HepG2 (cell line): ENCODE data around the gene OBP2B. TPM values are rescaled to one million over a fixed set of nuclear protein-coding genes. Genes with fewer than 3 reads are reported as not detected.

Source experiments
- ATAC-seq: fragments of 200-7000 bp; cut with Tn5 transposase; 3 replicates; pipeline ENCODE4 v1.9.1; 2020; ENCODE audit warnings: mild to moderate bottlenecking, moderate library complexity
- BruUV-seq: library from RNA; stranded (reverse); fragments of 400-500 nt; replicated peaks from 2 replicates; lab custom pipeline; 2021; lab: Mats Ljungman, UMichigan
- CTCF ChIA-PET: fragments of 300-600 bp; formaldehyde crosslinking; extraction: SDS; loops from one replicate; lab custom pipeline; 2021; ENCODE audit warnings: low total read pairs, inconsistent platforms, low intra/inter-chr PET ratio; lab: Yijun Ruan, JAX
- POLR2A ChIA-PET: fragments of 350-600 bp; sonication (Branson Sonifier 250); formaldehyde crosslinking; loops from one replicate; lab custom pipeline; 2020; ENCODE audit warnings: antibody characterized with exemption, inconsistent platforms; lab: Yijun Ruan, JAX
- DNase-seq: peaks from one replicate; pipeline ENCODE4 v3.0.0-alpha.2; 2015; ENCODE audit warnings: low spot score
- FAIRE-seq: peaks from 3 replicates; lab custom pipeline; 2011; peaks lifted over from hg19 to GRCh38; lab: Jason Lieb, UNC
- H2AFZ ChIP-seq: one replicate; pipeline ENCODE4 v1.6.1; 2011; ENCODE audit warnings: low read length, inconsistent platforms
- H3K27ac ChIP-seq: fragments of 300-600 bp; 3 replicates; pipeline ENCODE4 v1.8.0; 2011; ENCODE audit warnings: mixed run types, mild to moderate bottlenecking, mixed read lengths, low read length, inconsistent platforms; ENCODE audit not compliant: insufficient read depth; ENCODE audit errors: extremely low read length
- H3K27me3 ChIP-seq, 2 experiments: fragments of 200-600 bp in 1 of 2; 2 replicates in 1 of 2; 3 replicates in 1 of 2; pipeline versions ENCODE4 v1.6.0 to v1.8.0; 2011; ENCODE audit warnings: low read length in 2 of 2, mild to moderate bottlenecking in 2 of 2, moderate library complexity in 2 of 2, inconsistent platforms in 1 of 2; ENCODE audit not compliant: insufficient read depth in 2 of 2, control insufficient read depth in 1 of 2
- H3K36me3 ChIP-seq, 2 experiments: fragments of 200-600 bp in 1 of 2; replicated peaks in 1 of 2; 2 replicates in 1 of 2; 3 replicates in 1 of 2; pipeline versions ENCODE4 v1.5.1 to v1.8.0; 2011; ENCODE audit warnings: low read length in 2 of 2, inconsistent platforms in 1 of 2; ENCODE audit not compliant: insufficient read depth in 2 of 2, control insufficient read depth in 1 of 2
- H3K4me1 ChIP-seq: 2 replicates; pipeline ENCODE4 v1.5.1; 2012; ENCODE audit warnings: low read length, inconsistent platforms; ENCODE audit not compliant: insufficient read depth
- H3K4me2 ChIP-seq: 2 replicates; pipeline ENCODE4 v1.6.0; 2011; ENCODE audit warnings: low read depth, low read length, inconsistent platforms
- H3K4me3 ChIP-seq, 3 experiments: fragments of 200-600 bp in 1 of 3; sonication (generic), shearing (Covaris generic) in 1 of 3; replicated peaks in 1 of 3; 2 replicates each; pipeline ENCODE4 v1.5.1; 2011 to 2016; ENCODE audit warnings: low read length in 3 of 3, inconsistent platforms in 2 of 3, low read depth in 2 of 3, mild to moderate bottlenecking in 2 of 3, control low read depth in 1 of 3, mixed read lengths in 1 of 3; ENCODE audit not compliant: insufficient read depth in 1 of 3
- H3K79me2 ChIP-seq: one replicate; pipeline ENCODE4 v1.6.1; 2011; ENCODE audit warnings: low read length, inconsistent platforms; ENCODE audit not compliant: insufficient read depth
- H3K9ac ChIP-seq: 2 replicates; pipeline ENCODE4 v1.6.0; 2011; ENCODE audit warnings: mild to moderate bottlenecking, low read depth, low read length, inconsistent platforms; ENCODE audit not compliant: insufficient read depth
- H3K9me3 ChIP-seq: 2 replicates; pipeline ENCODE4 v1.5.1; 2012; ENCODE audit warnings: mild to moderate bottlenecking, low read length
- H4K20me1 ChIP-seq: 2 replicates; pipeline ENCODE4 v1.6.0; 2011; ENCODE audit warnings: inconsistent platforms, mild to moderate bottlenecking, low read length, moderate library complexity; ENCODE audit not compliant: insufficient read depth
- JUNB ChIP-seq: sonication (generic); formaldehyde crosslinking; IDR thresholded peaks from 2 replicates; pipeline ENCODE4 v1.8.0; 2022; ENCODE audit warnings: missing genetic modification reagents, mild to moderate bottlenecking, borderline replicate concordance
- NCOA5 ChIP-seq: sonication (generic); formaldehyde crosslinking; IDR thresholded peaks from 2 replicates; pipeline ENCODE4 v1.4.0; 2020; ENCODE audit warnings: missing genetic modification reagents
- PHF5A ChIP-seq: IDR thresholded peaks from one replicate; pipeline ENCODE4 v1.6.1; 2018; ENCODE audit warnings: low read depth, missing genetic modification reagents; ENCODE audit not compliant: unreplicated experiment
- PRDM10 ChIP-seq: sonication (generic); formaldehyde crosslinking; IDR thresholded peaks from 2 replicates; pipeline ENCODE4 v1.4.0; 2020; ENCODE audit warnings: low read depth, missing genetic modification reagents
- RBM39 ChIP-seq: fragments of 200-400 bp; formaldehyde crosslinking; IDR thresholded peaks from one replicate; pipeline ENCODE4 v1.6.1; 2018; ENCODE audit warnings: antibody characterized with exemption, mild to moderate bottlenecking, low read depth, low read length; ENCODE audit not compliant: poor library complexity, severe bottlenecking
- SUZ12 ChIP-seq: fragments of 150-350 bp; IDR thresholded peaks from 2 replicates; pipeline ENCODE4 v1.6.1; 2014; ENCODE audit warnings: low read depth, low read length
- TEAD2 ChIP-seq: sonication (generic); formaldehyde crosslinking; IDR thresholded peaks from 2 replicates; pipeline ENCODE4 v1.9.0; 2021; ENCODE audit warnings: missing genetic modification reagents
- TMF1 ChIP-seq: sonication (generic); formaldehyde crosslinking; IDR thresholded peaks from 2 replicates; pipeline ENCODE4 v1.8.1; 2022; ENCODE audit warnings: low read depth, missing genetic modification reagents
- YY1 ChIP-seq: IDR thresholded peaks from 2 replicates; pipeline ENCODE4 v1.6.1; 2011; ENCODE audit warnings: low read length, low read depth, moderate library complexity, mild to moderate bottlenecking; ENCODE audit not compliant: insufficient read depth, insufficient replicate concordance
- ZNF558 ChIP-seq: sonication (generic); formaldehyde crosslinking; IDR thresholded peaks from 2 replicates; pipeline ENCODE4 v1.9.0; 2022; ENCODE audit warnings: mild to moderate bottlenecking, missing genetic modification reagents, borderline replicate concordance
- ZNF724P ChIP-seq: sonication (generic); formaldehyde crosslinking; IDR thresholded peaks from 2 replicates; pipeline ENCODE4 v1.8.0; 2022; ENCODE audit warnings: missing genetic modification reagents, borderline replicate concordance
- ZNF749 ChIP-seq: sonication (generic); formaldehyde crosslinking; IDR thresholded peaks from 2 replicates; pipeline ENCODE4 v1.8.0; 2022; ENCODE audit warnings: mild to moderate bottlenecking, missing genetic modification reagents, moderate library complexity, borderline replicate concordance
- WGBS: methylation state at CpG from one replicate; pipeline ENCODE4 v1.1.6; 2017; ENCODE audit warnings: low lambda C conversion rate; 5-methylcytosine and 5-hydroxymethylcytosine counted together
- in situ Hi-C: cut with HindIII; loops from 2 replicates; pipeline ENCODE4 v1.10.0; 2017; ENCODE audit warnings: low pct_unique_long_range_greater_than_20kb; ENCODE audit not compliant: extremely low pct_ligation_motif_present
- intact Hi-C: fragments of 100-400 bp; cut with micrococcal nuclease; formaldehyde crosslinking; loops from one replicate; pipeline ENCODE4 v1.10.0; 2022; ENCODE audit not compliant: unreplicated experiment
- polyA plus RNA-seq, 8 experiments: library from polyadenylated mRNA; depleted of rRNA in 3 of 8; stranded (reverse) in 7 of 8; unstranded in 1 of 8; fragments of >200 nt; fragmentation: Illumina TruSeq in 4 of 8; extraction: Trizol in 4 of 8; gene quantifications; 2 replicates each; pipeline versions ENCODE4 v1.2.1 to v1.2.3, GENCODE V29; 2011 to 2016; ENCODE audit warnings: low read depth in 4 of 8, missing spikeins in 1 of 8, mixed read lengths in 1 of 8; ENCODE audit not compliant: insufficient read depth in 1 of 8
- total RNA-seq, 5 experiments: library from RNA; depleted of rRNA; stranded (reverse); fragments of >200 nt; fragmentation: Illumina TruSeq; extraction: Trizol; gene quantifications; 2 replicates each; pipeline ENCODE4 v1.2.3, GENCODE V29; 2016; ENCODE audit warnings: low read depth in 1 of 5

Gene OBP2B
- total and polyA plus RNA-seq, 2 of the 13 experiments (the other 11 are each of a cell fraction or from before 2014, with no cell fraction given), result not detected

- CTCF ChIA-PET, result no interaction called here
- in situ Hi-C loops, result no loop called here
Observed at GRCh38 chr9:133202688-133203453, 6.2 kb downstream of the OBP2B start.

GRCh38 chr9:133202145-133202513, 6.9 kb downstream of the OBP2B start:
- Histone ChIP-seq H3K79me2 (no peaks in the 10 kb centered on the region), H4K20me1 (no peaks in the 10 kb centered on the region), H3K36me3 (no peaks in the 10 kb centered on the region), H3K9ac (no peak overlapping the region), H3K9me3 (no peaks in the 10 kb centered on the region), H3K27me3 (peaks cover 4 to 50% of the 10 kb centered on the region in 2 experiments; a peak in 3 of 5 replicates), H3K27ac (no peak overlapping the region), H3K4me2 (no peak overlapping the region), H3K4me3 (no peak overlapping the region), H3K4me1 (no peaks in the 10 kb centered on the region), H2AFZ (no peak overlapping the region)
- intact Hi-C loops (no loop called here), in situ Hi-C loops (no loop called here)
- ChIA-PET POLR2A (interaction anchor here (0.7 kb wide), 1 partner anchor 57 kb away, joined by 3 read pairs; no protein-coding TSS in a partner anchor), CTCF (no interaction called here)
- ATAC-seq, result no peak
- FAIRE-seq, result no peak
- DNase-seq, result no peak
- no TSS peak for BruUV-seq
- WGBS, result 24% methylated on average over 11 of the region's 11 CpGs
- no peak for TF ChIP-seq ZNF749 (CRISPR knock-in tag)
- TF ChIP-seq NCOA5, result no peak
- no peak for TF ChIP-seq PHF5A
- no peak for TF ChIP-seq RBM39
- TF ChIP-seq ZNF724P (CRISPR knock-in tag), result no peak
- TF ChIP-seq PRDM10 (CRISPR knock-in tag), result no peak
- no peak for TF ChIP-seq YY1
- TF ChIP-seq JUNB (CRISPR knock-in tag), result no peak
- no peak for TF ChIP-seq SUZ12
- no peak for TF ChIP-seq ZNF558
- TF ChIP-seq TEAD2 (CRISPR knock-in tag), result no peak

More at GRCh38 chr9:133202688-133203453, 6.2 kb downstream of the OBP2B start:
- intact Hi-C loops, result no loop called here
- WGBS, result 27% methylated on average over 14 of the region's 14 CpGs
- no peak for ATAC-seq
- POLR2A ChIA-PET, result interaction anchor here (0.7 kb wide), 1 partner anchor 56 kb away, joined by 3 read pairs; no protein-coding TSS in a partner anchor
- peaks cover 4 to 52% of the 10 kb centered on the region in 2 experiments; a peak in 3 of 5 replicates for H3K27me3 ChIP-seq
- no peak overlapping the region for H2AFZ ChIP-seq
- no peaks in the 10 kb centered on the region for H3K79me2 ChIP-seq
- BruUV-seq, result no TSS peak
- H3K36me3 ChIP-seq, result no peaks in the 10 kb centered on the region
- no peak overlapping the region for H3K9ac ChIP-seq
- FAIRE-seq, result no peak
- no peak overlapping the region for H3K4me3 ChIP-seq
- H3K27ac ChIP-seq, result no peak overlapping the region
- DNase-seq, result no peak
- H3K4me1 ChIP-seq, result no peaks in the 10 kb centered on the region
- no peaks in the 10 kb centered on the region for H4K20me1 ChIP-seq
- TF ChIP-seq TMF1, result no peak
- H3K4me2 ChIP-seq, result no peak overlapping the region
- no peaks in the 10 kb centered on the region for H3K9me3 ChIP-seq
